GM21529 (cell line): Measurements from ENCODE around the gene FOSL1.
"Not testable (repeated sequence)": the region's sequence is repeated elsewhere in the genome, so short reads cannot be mapped to it uniquely, and the experiment has no call there.

Experiments
- ATAC-seq: cut with Tn5 transposase; IDR thresholded peaks from one replicate; pipeline ENCODE4 v1.9.1; 2021; ENCODE audit not compliant: unreplicated experiment

The FOSL1 gene

GRCh38 chr11:65896034-65896999, 3.9 kb downstream of the FOSL1 start:
- ATAC-seq = no peak

GRCh38 chr11:65895482-65895981, 4.7 kb downstream of the FOSL1 start:
- ATAC-seq = no peak

- no peak for ATAC-seq
Observed at GRCh38 chr11:65894034-65894591, 6.1 kb downstream of the FOSL1 start.

GRCh38 chr11:65892661-65893317, 7.4 kb downstream of the FOSL1 start:
- ATAC-seq = no peak

- not testable (repeated sequence) for ATAC-seq
Observed at GRCh38 chr11:65892137-65892540, 8.0 kb downstream of the FOSL1 start.

GRCh38 chr11:65891219-65892136, 8.7 kb downstream of the FOSL1 start:
- no peak for ATAC-seq

GRCh38 chr11:65890324-65891218, 9.6 kb downstream of the FOSL1 start, which contains the start of gene CCDC85B:
Gene CCDC85B (plus strand): TSS chr11:65890673. CDS start chr11:65890784, 111 bp downstream.
- peak; percentile 54 for ATAC-seq

GRCh38 chr11:65888163-65888814, 11.9 kb downstream of the FOSL1 start, which contains the start of gene FIBP:
Gene FIBP (minus strand): TSS chr11:65888471. CDS start chr11:65888418, 53 bp downstream.
- ATAC-seq = peak; percentile 50

GRCh38 chr11:65887723-65888162, 12.4 kb downstream of the FOSL1 start:
- no peak for ATAC-seq

- ATAC-seq = no peak
Observed at GRCh38 chr11:65886826-65887722, 13.1 kb downstream of the FOSL1 start.

- ATAC-seq = no peak
Observed at GRCh38 chr11:65885808-65886536, 14.2 kb downstream of the FOSL1 start.

GRCh38 chr11:65885231-65885630, 15.0 kb downstream of the FOSL1 start:
- ATAC-seq = no peak

- no peak for ATAC-seq
Observed at GRCh38 chr11:65884716-65885092, 15.5 kb downstream of the FOSL1 start.

GRCh38 chr11:65883786-65884715, 16.1 kb downstream of the FOSL1 start:
- no peak for ATAC-seq

- ATAC-seq = no peak
Observed at GRCh38 chr11:65883058-65883761, 17.0 kb downstream of the FOSL1 start.
